Ramos (cell line): ENCODE data around the gene CDH12.
"Not testable (repeated sequence)": the region's sequence is repeated elsewhere in the genome, so short reads cannot be mapped to it uniquely, and the experiment has no call there.

Experiments
- in situ Hi-C: fragments of 300-500 bp; cut with MboI; formaldehyde crosslinking; loops from one replicate; pipeline ENCODE4 v1.14.3; 2022; ENCODE audit warnings: low sequenced_read_pairs; ENCODE audit not compliant: unreplicated experiment

Gene CDH12

DNA sequence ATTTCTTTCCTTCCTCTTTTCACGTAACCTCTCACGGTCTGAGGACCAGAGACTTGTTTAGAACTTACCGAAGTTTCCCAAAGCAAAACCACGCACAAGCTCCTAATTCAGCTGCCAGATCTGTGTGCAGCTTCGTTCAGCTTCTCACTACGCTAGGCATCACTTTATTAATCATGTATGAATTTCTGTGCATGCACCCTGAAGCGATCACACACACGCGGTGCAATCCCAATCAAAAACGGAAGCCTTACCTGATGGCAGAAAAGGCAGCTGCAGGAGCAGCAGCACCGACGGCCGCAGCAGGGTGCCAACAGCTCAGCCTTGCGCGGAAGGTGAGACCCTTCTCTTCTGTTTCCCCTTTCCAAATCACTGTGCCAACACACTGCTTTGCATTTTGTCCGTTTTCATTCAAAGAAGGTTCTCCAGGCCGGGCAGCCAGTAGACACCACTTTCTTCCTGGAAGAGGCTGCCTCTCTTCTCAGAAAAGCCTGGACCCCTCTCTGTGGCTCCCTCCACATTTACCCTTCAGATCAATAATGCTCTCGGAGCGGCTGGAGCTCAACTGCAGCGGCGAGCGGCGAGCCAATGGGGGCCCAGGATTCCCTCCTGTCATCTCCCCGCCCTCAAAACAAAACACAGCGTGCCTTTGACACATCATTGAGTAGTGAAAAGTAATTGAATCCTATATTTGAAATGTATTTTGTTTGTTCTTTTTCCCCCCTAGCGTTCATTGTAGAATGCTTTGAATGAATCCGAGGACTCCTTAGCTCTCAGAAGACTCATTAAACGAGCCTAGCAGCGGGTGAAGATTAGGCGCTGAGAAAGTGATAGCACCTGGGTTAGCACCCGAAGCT is at the start of gene CDH12:
CDH12 (minus strand) TSS at position 538 of the 854 bp plus-strand sequence.
- in situ Hi-C loops = no loop called here

DNA sequence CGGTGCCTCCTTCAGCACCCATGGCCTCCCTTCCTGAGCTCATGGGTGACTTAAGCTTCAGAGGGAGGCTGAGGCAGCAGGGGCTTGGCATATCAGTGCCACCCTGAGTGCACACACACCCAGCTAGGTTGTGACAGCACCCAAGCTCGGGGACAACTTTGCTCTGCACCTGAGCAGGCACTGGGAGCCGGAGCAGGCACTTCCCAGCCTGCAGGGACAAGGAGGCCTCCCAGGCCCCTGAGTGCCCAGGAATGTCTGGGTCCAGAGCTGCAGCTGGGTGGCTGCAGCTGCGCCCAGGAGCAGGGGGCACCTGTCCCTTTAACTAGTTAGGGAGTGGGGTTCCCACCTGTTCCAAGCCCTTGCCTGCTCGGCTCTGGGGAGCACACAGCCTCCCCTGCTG is 48.7 kb upstream of the CDH12 start:
- in situ Hi-C loops = no loop called here

- in situ Hi-C loops = no loop called here
These were observed 47.7 kb upstream of the CDH12 start for GRCh38 chr5:22900801-22901310.

- in situ Hi-C loops = no loop called here
These were observed 46.2 kb upstream of the CDH12 start for GRCh38 chr5:22899341-22899740.

DNA sequence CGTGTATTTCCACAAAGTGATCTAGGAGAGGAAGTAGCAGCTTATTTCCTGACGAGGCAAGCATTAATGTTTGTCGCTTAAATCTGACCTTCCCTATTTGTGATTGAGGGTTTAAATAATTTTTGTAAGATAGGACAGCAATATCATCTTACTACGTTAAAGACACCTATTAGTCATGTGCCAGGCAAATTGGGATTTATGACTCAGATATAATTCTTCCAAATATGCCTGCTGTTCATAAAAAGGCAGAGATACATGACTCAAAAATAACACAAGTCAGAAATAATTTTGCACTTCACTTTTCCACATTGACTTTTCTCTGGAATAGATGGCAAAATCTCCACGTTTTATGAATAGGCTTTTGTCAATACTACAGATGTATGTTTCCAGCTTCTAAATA is 43.0 kb upstream of the CDH12 start:
- in situ Hi-C loops = no loop called here

GRCh38 chr5:22892441-22892840 is 39.3 kb upstream of the CDH12 start:
- in situ Hi-C loops = no loop called here

GRCh38 chr5:22889720-22890119 is 36.6 kb upstream of the CDH12 start:
- in situ Hi-C loops = no loop called here

- in situ Hi-C loops = no loop called here
These were observed 34.4 kb upstream of the CDH12 start for GRCh38 chr5:22887566-22887965.

GRCh38 chr5:22858911-22859310 is 5.8 kb upstream of the CDH12 start:
- in situ Hi-C loops = not testable (repeated sequence)

GRCh38 chr5:22855824-22856223 is 2.7 kb upstream of the CDH12 start:
- in situ Hi-C loops = no loop called here

DNA sequence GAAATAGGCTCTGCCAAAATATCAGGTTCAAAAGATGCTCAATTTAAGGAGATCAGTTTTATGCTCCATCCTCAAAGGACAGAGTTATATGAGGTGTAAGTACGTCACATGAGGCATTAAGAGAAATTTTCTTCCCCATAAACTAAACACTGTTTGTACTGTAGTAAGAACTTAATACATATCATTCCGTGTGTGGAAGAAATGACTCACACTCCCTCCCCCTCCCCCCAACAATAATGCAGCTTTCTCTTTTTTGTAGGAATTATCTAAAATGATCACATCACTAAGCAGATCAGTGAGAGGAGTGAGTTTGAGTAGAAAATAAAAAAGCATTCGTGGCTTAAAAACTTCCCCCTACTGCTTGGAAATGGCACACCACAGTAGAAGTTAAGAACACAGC is 2.2 kb downstream of the CDH12 start:
- in situ Hi-C loops = no loop called here

DNA sequence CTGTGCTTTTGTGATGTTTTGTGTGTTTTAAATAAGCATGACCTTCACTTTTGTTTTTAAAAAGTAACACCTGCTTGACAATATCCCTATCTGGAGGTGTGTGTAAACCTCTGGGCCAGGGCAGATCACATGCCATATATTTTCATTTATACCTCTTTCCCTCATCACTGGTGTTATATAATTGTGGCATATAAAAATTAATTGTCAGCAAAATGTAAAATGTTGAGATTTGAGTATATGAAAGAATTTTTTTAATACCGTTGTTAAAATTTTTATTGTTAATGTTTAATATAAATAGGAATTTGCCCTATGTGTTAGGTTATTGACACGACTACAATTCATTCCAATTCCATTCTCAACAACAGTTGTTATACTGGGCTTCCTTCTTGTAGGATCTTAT is 6.5 kb downstream of the CDH12 start:
- in situ Hi-C loops = no loop called here

DNA sequence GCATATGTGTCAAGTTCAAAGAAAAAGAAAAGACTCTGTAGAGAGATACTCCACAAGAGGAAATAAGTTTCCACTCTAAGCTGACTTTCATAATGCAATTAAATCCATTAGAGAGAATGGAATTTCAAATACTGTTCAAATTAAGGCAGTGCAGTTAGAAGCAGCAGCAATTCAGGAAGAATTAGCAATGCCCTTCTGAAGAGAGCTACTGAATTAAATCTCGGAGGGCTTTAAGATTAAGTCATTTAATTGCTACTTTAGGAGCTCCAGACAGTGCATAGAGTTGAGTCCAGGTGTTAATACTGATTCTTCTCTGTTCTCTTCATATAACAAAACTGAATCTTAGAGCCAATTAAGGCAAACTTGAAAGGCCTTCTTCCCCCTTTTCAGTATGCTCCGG is 8.5 kb downstream of the CDH12 start:
- in situ Hi-C loops = no loop called here

- in situ Hi-C loops = no loop called here
These were observed 9.0 kb downstream of the CDH12 start for GRCh38 chr5:22844155-22844554.

DNA sequence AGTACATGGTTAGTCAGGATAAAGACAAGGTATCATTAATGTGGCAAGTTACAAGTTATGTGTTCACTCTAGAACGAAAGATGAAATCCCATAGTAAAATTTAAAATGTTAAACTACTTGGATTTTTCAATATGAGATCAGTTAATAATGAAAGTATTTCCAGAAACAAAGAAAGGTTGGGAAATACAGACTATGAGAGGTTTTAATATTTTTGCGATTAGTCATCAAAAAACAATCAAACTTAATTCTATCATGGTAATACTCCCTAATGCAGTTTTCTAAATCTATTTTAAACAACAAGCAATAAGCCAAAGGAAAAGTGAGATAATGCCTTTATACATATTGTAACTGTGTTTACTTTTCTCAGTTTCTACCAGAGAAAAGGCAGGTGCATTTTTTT is 10.6 kb downstream of the CDH12 start:
- in situ Hi-C loops = no loop called here

GRCh38 chr5:22837803-22838202 is 15.3 kb downstream of the CDH12 start:
- in situ Hi-C loops = no loop called here

GRCh38 chr5:22835686-22836085 is 17.5 kb downstream of the CDH12 start:
- in situ Hi-C loops = no loop called here

DNA sequence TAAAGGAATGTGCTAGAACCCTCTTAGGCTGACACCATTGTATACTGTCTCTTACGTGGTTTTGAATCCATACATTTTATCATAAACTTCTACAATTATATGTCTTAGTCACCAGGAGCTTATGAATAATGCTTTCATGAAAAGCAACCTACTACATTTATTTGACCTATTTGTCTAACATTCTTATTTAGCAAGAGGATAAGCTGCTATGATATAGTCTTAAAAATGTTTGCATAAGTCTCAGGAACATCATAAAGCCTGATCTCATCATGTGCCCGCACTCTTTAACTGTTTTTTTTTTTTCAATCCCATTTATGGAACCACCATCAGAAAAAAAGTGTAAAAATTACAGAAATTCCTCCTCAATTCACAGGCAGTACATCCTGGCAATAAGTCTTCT is 59.7 kb downstream of the CDH12 start:
- in situ Hi-C loops = no loop called here

DNA sequence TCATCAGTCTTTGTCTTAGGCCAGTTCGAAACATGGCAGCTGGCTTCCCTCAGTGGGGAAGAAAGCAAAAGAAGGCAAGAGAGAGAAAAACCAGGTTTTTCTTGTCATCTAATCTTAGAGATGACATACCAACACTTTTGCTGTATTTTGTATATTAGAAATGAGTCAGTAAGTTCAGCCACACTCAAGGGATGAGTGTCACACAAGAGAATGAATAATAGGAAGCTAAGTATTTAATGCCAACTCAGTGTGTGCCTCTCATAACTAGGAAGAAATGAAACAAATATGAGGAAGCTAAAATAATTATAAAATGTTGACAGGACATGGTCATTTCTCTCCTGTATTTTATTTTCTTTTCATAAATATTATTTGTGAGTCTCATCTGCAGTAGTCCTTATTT is 65.3 kb downstream of the CDH12 start:
- in situ Hi-C loops = no loop called here

GRCh38 chr5:22787398-22787797 is 65.7 kb downstream of the CDH12 start:
- in situ Hi-C loops = no loop called here

DNA sequence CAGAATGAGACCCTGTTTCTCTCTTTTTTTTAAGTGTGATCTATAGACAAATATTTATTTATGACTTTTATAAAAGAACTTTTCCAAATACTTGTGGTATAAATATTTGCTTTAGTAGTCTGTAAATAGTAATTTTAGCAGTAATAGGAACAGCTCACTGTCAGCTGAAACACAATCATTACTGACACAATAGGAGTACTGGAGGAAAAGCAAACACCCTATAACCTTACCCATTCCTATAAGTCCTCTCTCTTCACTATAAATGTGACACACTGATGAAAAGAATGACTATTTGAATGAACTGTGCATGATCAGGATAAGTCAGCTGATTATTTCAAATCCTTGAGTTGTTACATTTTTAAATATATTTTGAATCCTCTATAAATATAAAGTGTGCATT is 72.4 kb downstream of the CDH12 start:
- in situ Hi-C loops = no loop called here

DNA sequence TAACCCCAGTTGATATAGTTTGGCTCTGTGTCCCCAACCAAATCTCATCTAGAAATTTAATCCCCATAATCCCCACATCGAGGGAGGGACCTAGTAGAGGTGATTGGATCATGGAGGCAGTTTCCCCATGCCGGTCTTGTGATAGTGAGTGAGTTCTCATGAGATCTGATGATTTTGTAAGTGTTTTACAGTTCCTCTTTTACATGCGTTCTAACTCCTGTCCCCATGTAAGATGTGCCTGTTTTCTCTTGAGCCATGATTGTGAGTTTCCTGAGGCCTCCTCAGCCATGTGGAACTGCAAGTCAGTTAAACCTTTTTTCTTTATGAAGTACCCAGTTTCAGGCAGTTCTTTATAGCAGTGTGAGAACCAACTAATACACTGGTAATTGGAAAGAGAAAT is 73.6 kb downstream of the CDH12 start:
- in situ Hi-C loops = no loop called here
